ENCODE results near the gene TTC32. TPM values are rescaled to one million over a fixed set of nuclear protein-coding genes. Genes with fewer than 3 reads are reported as not detected.

The TTC32 gene
- total and polyA plus RNA-seq, 2 of the 4 experiments (the other 2 are of a cell fraction) = 1.1 to 3.9 TPM

GRCh38 chr2:19929226-19929625 lies 27.4 kb upstream of the TTC32 start:
- H4K91ac ChIP-seq (ENCODE audit: insufficient read depth, low read depth, low read length) = no peak overlapping the region
- H2BK20ac ChIP-seq (ENCODE audit: low read depth, low read length) = no peak overlapping the region
- POLR2A ChIA-PET (ENCODE audit: unreplicated experiment) = no interaction called here
- BruUV-seq (replicated peaks) = no TSS peak
- intact Hi-C loops (cut with micrococcal nuclease) = no loop called here
- no peak overlapping the region for H3K14ac ChIP-seq (replicated peaks; ENCODE audit: low read depth, low read length)
- no peak overlapping the region for H3K23ac ChIP-seq (ENCODE audit: low read depth, low read length)
- H2BK120ac ChIP-seq (ENCODE audit: low read depth, low read length) = no peak overlapping the region
- no peaks in the 10 kb centered on the region for H4K20me1 ChIP-seq (ENCODE audit: insufficient read depth, low read length)
- no peak overlapping the region for H3K56ac ChIP-seq (ENCODE audit: extremely low read depth, insufficient read depth, low read length)
- H3K4me3 ChIP-seq (ENCODE audit: insufficient read depth, low read depth, low read length) = no peak overlapping the region
- ATAC-seq (ENCODE audit: low read depth) (no peak), DNase-seq (no peak)
- in situ Hi-C loops (cut with MboI; ENCODE audit: low sequenced_read_pairs) = no loop called here
- TF ChIP-seq USF2 (IDR thresholded peaks at IDR 0.05; ENCODE audit: low read depth, low read length) (no peak), SMC3 (IDR thresholded peaks at IDR 0.05; ENCODE audit: low read depth, low read length) (no peak), CHD1 (IDR thresholded peaks at IDR 0.05; ENCODE audit: low read depth, low read length) (no peak), MAZ (IDR thresholded peaks at IDR 0.05; ENCODE audit: borderline replicate concordance, low read depth, low read length) (no peak), RFX5 (IDR thresholded peaks at IDR 0.05; ENCODE audit: low read depth, low read length) (no peak), RAD21 (IDR thresholded peaks at IDR 0.05; ENCODE audit: low read length) (no peak), RCOR1 (IDR thresholded peaks at IDR 0.05; ENCODE audit: insufficient replicate concordance, low read length) (no peak), FOS (IDR thresholded peaks at IDR 0.05; ENCODE audit: low read depth, low read length) (no peak), MXI1 (IDR thresholded peaks at IDR 0.05; ENCODE audit: borderline replicate concordance, low read depth, low read length) (no peak), POLR2A (IDR thresholded peaks at IDR 0.05; ENCODE audit: low read depth, low read length) (no peak), MAFK (IDR thresholded peaks at IDR 0.05; ENCODE audit: low read depth, low read length) (no peak), CTCF (conservative IDR thresholded peaks at IDR 0.05; ENCODE audit: low read depth, low read length) (no peak), ELK1 (IDR thresholded peaks at IDR 0.05; ENCODE audit: borderline replicate concordance, low read depth, low read length) (no peak), BHLHE40 (IDR thresholded peaks at IDR 0.05; ENCODE audit: low read depth, low read length) (no peak), NFE2L2 (IDR thresholded peaks at IDR 0.05; ENCODE audit: low read depth, low read length) (no peak), CEBPB (IDR thresholded peaks at IDR 0.05; ENCODE audit: low read depth, low read length) (no peak)
- no peak overlapping the region for H2BK15ac ChIP-seq (ENCODE audit: low read depth, low read length)
- no peak overlapping the region for H3K27ac ChIP-seq (ENCODE audit: insufficient read depth, low read length)
- no peaks in the 10 kb centered on the region for H3K79me1 ChIP-seq (ENCODE audit: low read depth in 1 of 2, low read length in 2 of 2)
- no peak overlapping the region for H3K4me2 ChIP-seq (ENCODE audit: low read depth, low read length)
- H4K5ac ChIP-seq (ENCODE audit: low read depth, low read length) = no peak overlapping the region
- H2BK5ac ChIP-seq (ENCODE audit: low read depth, low read length, poor library complexity, severe bottlenecking) = no peak overlapping the region
- H2AFZ ChIP-seq (replicated peaks; ENCODE audit: low read length, poor library complexity) = no peak overlapping the region
- dilution Hi-C loops (cut with HindIII; ENCODE audit: low sequenced_read_pairs, unreplicated experiment) = no loop called here
- H4K8ac ChIP-seq (ENCODE audit: low read depth in 2 of 2, low read length in 2 of 2) = no peak overlapping the region
- H3K4me1 ChIP-seq (ENCODE audit: control insufficient read depth, insufficient read depth, low read length) = peaks cover 8% of the 10 kb centered on the region
- CTCF ChIA-PET = interaction anchor here (0.5 to 0.6 kb wide), 2 partner anchors 18 to 1155 kb away, joined by 3 to 4 read pairs; no protein-coding TSS in a partner anchor
- peaks cover 5% of the 10 kb centered on the region; the same call in 1 of the 2 replicates for H3K9me3 ChIP-seq (ENCODE audit: control insufficient read depth, insufficient read depth, low read length)
- no peak overlapping the region for H3K18ac ChIP-seq (ENCODE audit: low read depth, low read length)
- H3K4ac ChIP-seq (ENCODE audit: low read depth, low read length) = no peak overlapping the region
- H2AK9ac ChIP-seq (replicated peaks; ENCODE audit: low read depth, low read length, poor library complexity) = no peak overlapping the region
- H2AK5ac ChIP-seq (ENCODE audit: low read depth, low read length) = no peak overlapping the region
- peaks cover 3% of the 10 kb centered on the region; the same call in 1 of the 2 replicates for H3K9me1 ChIP-seq (ENCODE audit: insufficient read depth, low read length)
- no peaks in the 10 kb centered on the region for H3K27me3 ChIP-seq (ENCODE audit: control insufficient read depth, insufficient read depth, low read length)
- no peak overlapping the region for H3K9ac ChIP-seq (ENCODE audit: low read depth, low read length)
- peaks cover 13% of the 10 kb centered on the region for H3K36me3 ChIP-seq (ENCODE audit: control insufficient read depth, insufficient read depth, low read length)

Measured in IMR-90 (cell line).